ENCODE results near the gene NID2.

DNA sequence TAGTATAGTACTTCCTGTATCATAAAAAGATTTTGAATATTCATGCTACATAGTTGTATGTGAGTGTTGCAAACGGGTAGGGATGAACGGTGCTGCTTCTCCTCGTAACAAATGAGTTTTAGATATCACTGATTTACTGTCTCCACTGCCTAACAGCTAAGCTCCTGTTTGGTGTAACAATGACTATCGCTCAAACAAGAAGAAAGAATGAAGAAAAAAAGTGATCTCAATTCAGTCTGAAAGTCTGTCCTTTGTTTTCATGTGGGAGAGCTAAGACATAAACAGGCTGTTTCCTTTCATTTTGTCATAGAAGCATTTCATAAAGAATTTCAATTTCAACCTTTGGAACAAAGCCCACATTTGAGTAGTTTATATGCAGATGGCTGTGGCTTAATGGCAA lies 105.6 kb downstream of the NID2 start:
- TF ChIP-seq CTCF (IDR thresholded peaks at IDR 0.05; ENCODE audit: low read depth, low read length, poor library complexity, severe bottlenecking): no peak
- TF ChIP-seq EZH2phosphoT487 (IDR thresholded peaks at IDR 0.05; ENCODE audit: borderline replicate concordance, low read length): no peak

Data from DOHH2 (cell line).